ENCODE measurements around the gene ZNF354C. TPM values are rescaled to one million over a fixed set of nuclear protein-coding genes. Genes with fewer than 3 reads are reported as not detected.
"Not testable (repeated sequence)": the region's sequence is repeated elsewhere in the genome, so short reads cannot be mapped to it uniquely, and the experiment has no call there.

The ZNF354C gene
- total RNA-seq, 1 donor from 2014 or later: 6.0 TPM

GRCh38 chr5:179061025-179061424, 852 bp downstream of the ZNF354C start:
- Mint-ChIP-seq H3K4me3 (ENCODE audit: unreplicated experiment) (peak overlapping the region; percentile 79), H3K4me1 (ENCODE audit: unreplicated experiment) (no peaks in the 10 kb centered on the region), H3K27me3 (ENCODE audit: unreplicated experiment) (peaks cover 4% of the 10 kb centered on the region), H3K36me3 (ENCODE audit: low read depth, unreplicated experiment) (peaks cover 53% of the 10 kb centered on the region), H3K9me3 (ENCODE audit: unreplicated experiment) (peaks cover 24% of the 10 kb centered on the region), H3K27ac (ENCODE audit: unreplicated experiment) (no peak overlapping the region)
- DNase-seq (ENCODE audit: low spot score): no peak
- no peak for TF ChIP-seq CTCF (IDR thresholded peaks at IDR 0.05; ENCODE audit: unreplicated experiment)

- DNase-seq (ENCODE audit: low spot score): no peak
- H3K27me3 Mint-ChIP-seq (ENCODE audit: unreplicated experiment): peaks cover 2% of the 10 kb centered on the region
- H3K9me3 Mint-ChIP-seq (ENCODE audit: unreplicated experiment): peaks cover 39% of the 10 kb centered on the region
- H3K27ac Mint-ChIP-seq (ENCODE audit: unreplicated experiment): no peak overlapping the region
- no peak for TF ChIP-seq CTCF (IDR thresholded peaks at IDR 0.05; ENCODE audit: unreplicated experiment)
- peaks cover 75% of the 10 kb centered on the region for H3K36me3 Mint-ChIP-seq (ENCODE audit: low read depth, unreplicated experiment)
- peak overlapping the region; percentile 54 for H3K4me3 Mint-ChIP-seq (ENCODE audit: unreplicated experiment)
- no peaks in the 10 kb centered on the region for H3K4me1 Mint-ChIP-seq (ENCODE audit: unreplicated experiment)
These were observed 5.5 kb downstream of the ZNF354C start for GRCh38 chr5:179065703-179066102.

GRCh38 chr5:179079165-179079987, 19.2 kb downstream of the ZNF354C start:
- H3K4me3 Mint-ChIP-seq (ENCODE audit: unreplicated experiment): peak overlapping the region; percentile 81
- H3K9me3 Mint-ChIP-seq (ENCODE audit: unreplicated experiment): peaks cover 53% of the 10 kb centered on the region
- H3K27ac Mint-ChIP-seq (ENCODE audit: unreplicated experiment): no peak overlapping the region
- no peak for DNase-seq (ENCODE audit: low spot score)
- no peaks in the 10 kb centered on the region for H3K4me1 Mint-ChIP-seq (ENCODE audit: unreplicated experiment)
- H3K36me3 Mint-ChIP-seq (ENCODE audit: low read depth, unreplicated experiment): peaks cover 77% of the 10 kb centered on the region
- no peaks in the 10 kb centered on the region for H3K27me3 Mint-ChIP-seq (ENCODE audit: unreplicated experiment)
- TF ChIP-seq CTCF (IDR thresholded peaks at IDR 0.05; ENCODE audit: unreplicated experiment): no peak

- H3K36me3 Mint-ChIP-seq (ENCODE audit: low read depth, unreplicated experiment): peaks cover 73% of the 10 kb centered on the region
- peak overlapping the region; percentile 65 for H3K4me3 Mint-ChIP-seq (ENCODE audit: unreplicated experiment)
- TF ChIP-seq CTCF (IDR thresholded peaks at IDR 0.05; ENCODE audit: unreplicated experiment): no peak
- no peak for DNase-seq (ENCODE audit: low spot score)
- H3K4me1 Mint-ChIP-seq (ENCODE audit: unreplicated experiment): no peaks in the 10 kb centered on the region
- peaks cover 51% of the 10 kb centered on the region for H3K9me3 Mint-ChIP-seq (ENCODE audit: unreplicated experiment)
- H3K27ac Mint-ChIP-seq (ENCODE audit: unreplicated experiment): no peak overlapping the region
- no peaks in the 10 kb centered on the region for H3K27me3 Mint-ChIP-seq (ENCODE audit: unreplicated experiment)
These were observed 20.6 kb downstream of the ZNF354C start for GRCh38 chr5:179080724-179081123.

GRCh38 chr5:179089502-179089901, 29.3 kb downstream of the ZNF354C start:
- Mint-ChIP-seq H3K4me1 (ENCODE audit: unreplicated experiment) (no peaks in the 10 kb centered on the region), H3K27ac (ENCODE audit: unreplicated experiment) (no peak overlapping the region), H3K9me3 (ENCODE audit: unreplicated experiment) (peaks cover 38% of the 10 kb centered on the region), H3K36me3 (ENCODE audit: low read depth, unreplicated experiment) (peaks cover 5% of the 10 kb centered on the region), H3K4me3 (ENCODE audit: unreplicated experiment) (no peak overlapping the region), H3K27me3 (ENCODE audit: unreplicated experiment) (peaks cover 1% of the 10 kb centered on the region)
- no peak for TF ChIP-seq CTCF (IDR thresholded peaks at IDR 0.05; ENCODE audit: unreplicated experiment)
- DNase-seq (ENCODE audit: low spot score): no peak

GRCh38 chr5:179101282-179101681, 41.1 kb downstream of the ZNF354C start:
- H3K4me3 Mint-ChIP-seq (ENCODE audit: unreplicated experiment); H3K27me3 Mint-ChIP-seq (ENCODE audit: unreplicated experiment); H3K36me3 Mint-ChIP-seq (ENCODE audit: low read depth, unreplicated experiment); DNase-seq (ENCODE audit: low spot score); H3K27ac Mint-ChIP-seq (ENCODE audit: unreplicated experiment); H3K4me1 Mint-ChIP-seq (ENCODE audit: unreplicated experiment): not testable (repeated sequence)
- peaks cover 14% of the 10 kb centered on the region for H3K9me3 Mint-ChIP-seq (ENCODE audit: unreplicated experiment)

Measured in endothelial cell (in vitro differentiated cells).